Activated B cell treated with CpG ODN at 0.5 μM for 24 hours (primary cell): ENCODE results near the gene SLC4A5. TPM values are rescaled to one million over a fixed set of nuclear protein-coding genes. Genes with fewer than 3 reads are reported as not detected.

ENCODE experiments used
- ATAC-seq: fragments of 200-7000 bp; cut with Tn5 transposase; one replicate; pipeline ENCODE4 v1.10.0; 2021; ENCODE audit warnings: low read depth, mild to moderate bottlenecking, moderate library complexity
- CTCF ChIA-PET: fragments of 350-600 bp; sonication (Branson Sonifier 250); formaldehyde crosslinking; loops from one replicate; lab custom pipeline; 2021; ENCODE audit warnings: antibody characterized with exemption; lab: Charles Lee
- POLR2A ChIA-PET: fragments of 350-600 bp; sonication (Branson Sonifier 250); formaldehyde crosslinking; loops from one replicate; lab custom pipeline; 2021; ENCODE audit warnings: antibody characterized with exemption; lab: Charles Lee
- DNase-seq: peaks from one replicate; pipeline ENCODE4 v3.0.0; 2022
- H3K27ac Mint-ChIP-seq: one replicate; pipeline ENCODE4 v1.8.0; 2020; ENCODE audit warnings: mixed read lengths
- H3K27me3 Mint-ChIP-seq: one replicate; pipeline ENCODE4 v1.8.0; 2021; ENCODE audit warnings: mixed read lengths
- H3K36me3 Mint-ChIP-seq: one replicate; pipeline ENCODE4 v1.8.0; 2021; ENCODE audit warnings: low read depth, mixed read lengths
- H3K4me1 Mint-ChIP-seq: one replicate; pipeline ENCODE4 v1.8.0; 2021; ENCODE audit warnings: mixed read lengths
- H3K4me3 Mint-ChIP-seq: one replicate; pipeline ENCODE4 v1.8.0; 2020; ENCODE audit warnings: mild to moderate bottlenecking, mixed read lengths
- H3K9me3 Mint-ChIP-seq: one replicate; pipeline ENCODE4 v1.8.0; 2020; ENCODE audit warnings: mixed read lengths
- intact Hi-C: fragments of 100-400 bp; cut with micrococcal nuclease; formaldehyde crosslinking; loops from one replicate; pipeline ENCODE4 v1.15.1; 2024
- total RNA-seq: library from RNA; stranded (reverse); gene quantifications from 2 replicates; pipeline ENCODE4 v1.2.3, GENCODE V29; 2022
- TF ChIP-seq, protein P1 (sequence below): fragments of 200-600 bp; IDR thresholded peaks from one replicate; pipeline ENCODE4 v1.8.0; 2022; ENCODE audit warnings: antibody characterized with exemption, mild to moderate bottlenecking

The SLC4A5 gene
- total RNA-seq, 1 donor from 2014 or later: 5.9 TPM

DNA sequence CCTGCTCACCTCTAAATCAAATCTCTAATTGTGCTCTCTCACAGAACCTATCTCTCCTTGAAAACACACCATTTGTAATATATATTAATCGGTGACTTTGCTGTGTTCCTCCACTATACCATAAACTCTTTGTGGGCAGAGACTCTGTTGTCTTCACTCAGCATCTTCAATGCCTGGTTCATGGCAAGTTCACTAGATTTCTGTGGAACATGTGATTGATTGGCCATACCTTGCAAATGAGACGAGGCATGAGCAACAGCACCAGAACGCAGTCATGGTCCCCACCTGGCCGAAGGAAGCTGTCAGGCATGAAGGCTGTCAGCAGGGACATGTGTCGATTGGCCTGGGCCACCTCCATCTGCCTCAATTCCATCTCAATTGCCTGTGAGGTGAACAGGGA is 25.3 kb upstream of the SLC4A5 start:
- ChIA-PET CTCF (no interaction called here), POLR2A (no interaction called here)
- Mint-ChIP-seq H3K27ac (no peak overlapping the region), H3K4me3 (no peak overlapping the region), H3K9me3 (no peaks in the 10 kb centered on the region), H3K36me3 (peaks cover 94% of the 10 kb centered on the region), H3K27me3 (no peaks in the 10 kb centered on the region), H3K4me1 (no peaks in the 10 kb centered on the region)
- ATAC-seq (no peak), DNase-seq (no peak)
- intact Hi-C loops: no loop called here
- TF ChIP-seq, protein P1, sequence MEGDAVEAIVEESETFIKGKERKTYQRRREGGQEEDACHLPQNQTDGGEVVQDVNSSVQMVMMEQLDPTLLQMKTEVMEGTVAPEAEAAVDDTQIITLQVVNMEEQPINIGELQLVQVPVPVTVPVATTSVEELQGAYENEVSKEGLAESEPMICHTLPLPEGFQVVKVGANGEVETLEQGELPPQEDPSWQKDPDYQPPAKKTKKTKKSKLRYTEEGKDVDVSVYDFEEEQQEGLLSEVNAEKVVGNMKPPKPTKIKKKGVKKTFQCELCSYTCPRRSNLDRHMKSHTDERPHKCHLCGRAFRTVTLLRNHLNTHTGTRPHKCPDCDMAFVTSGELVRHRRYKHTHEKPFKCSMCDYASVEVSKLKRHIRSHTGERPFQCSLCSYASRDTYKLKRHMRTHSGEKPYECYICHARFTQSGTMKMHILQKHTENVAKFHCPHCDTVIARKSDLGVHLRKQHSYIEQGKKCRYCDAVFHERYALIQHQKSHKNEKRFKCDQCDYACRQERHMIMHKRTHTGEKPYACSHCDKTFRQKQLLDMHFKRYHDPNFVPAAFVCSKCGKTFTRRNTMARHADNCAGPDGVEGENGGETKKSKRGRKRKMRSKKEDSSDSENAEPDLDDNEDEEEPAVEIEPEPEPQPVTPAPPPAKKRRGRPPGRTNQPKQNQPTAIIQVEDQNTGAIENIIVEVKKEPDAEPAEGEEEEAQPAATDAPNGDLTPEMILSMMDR: no peak

DNA sequence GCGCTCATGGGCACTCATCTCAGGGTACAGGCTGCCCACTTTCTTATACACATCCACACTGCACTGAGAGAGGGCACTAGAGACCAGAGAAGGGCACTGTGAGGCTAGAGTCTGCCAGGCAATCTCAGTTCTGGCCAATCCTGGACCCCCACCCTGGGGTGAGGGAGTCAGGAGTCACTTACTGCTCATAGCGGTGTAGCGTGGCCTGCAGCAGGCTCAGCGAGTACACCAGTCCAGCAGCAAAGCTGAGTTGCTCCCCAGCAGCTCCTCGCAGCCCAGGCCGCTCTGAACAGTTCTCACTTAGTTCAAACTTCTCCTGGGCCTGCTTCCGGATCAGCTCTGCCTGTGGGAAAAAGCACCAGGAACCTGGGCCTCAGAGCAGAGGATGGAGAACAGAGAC is 24.6 kb upstream of the SLC4A5 start:
- ChIA-PET CTCF (no interaction called here), POLR2A (no interaction called here)
- Mint-ChIP-seq H3K9me3 (no peaks in the 10 kb centered on the region), H3K27ac (no peak overlapping the region), H3K4me3 (no peak overlapping the region), H3K4me1 (no peaks in the 10 kb centered on the region), H3K36me3 (peaks cover 97% of the 10 kb centered on the region), H3K27me3 (no peaks in the 10 kb centered on the region)
- ATAC-seq (no peak), DNase-seq (no peak)
- intact Hi-C loops: no loop called here
- TF ChIP-seq, protein P1: no peak

DNA sequence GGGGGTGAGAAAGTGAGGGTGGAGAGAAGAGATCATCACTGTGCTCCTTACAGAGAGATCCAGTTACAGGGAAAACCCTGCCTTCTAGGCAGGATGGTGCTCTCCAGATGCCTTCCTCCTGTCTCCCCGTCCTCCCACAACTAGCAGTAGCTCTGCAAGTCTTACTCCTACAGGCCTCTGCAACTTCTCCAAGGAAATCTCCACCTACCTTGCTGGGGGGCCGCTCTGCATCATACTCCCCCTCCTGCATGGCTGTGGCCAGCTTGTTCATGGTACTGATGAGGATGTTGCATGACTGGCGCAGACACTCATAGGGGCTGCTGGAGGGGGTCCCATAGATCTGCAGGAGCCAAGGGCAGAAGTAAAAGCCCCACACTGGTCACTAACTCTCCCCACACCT is 22.8 kb upstream of the SLC4A5 start:
- DNase-seq: no peak
- intact Hi-C loops: no loop called here
- no peak for ATAC-seq
- Mint-ChIP-seq H3K27me3 (no peaks in the 10 kb centered on the region), H3K4me1 (no peaks in the 10 kb centered on the region), H3K27ac (no peak overlapping the region), H3K36me3 (peaks cover 97% of the 10 kb centered on the region), H3K4me3 (no peak overlapping the region), H3K9me3 (no peaks in the 10 kb centered on the region)
- TF ChIP-seq, protein P1: no peak
- POLR2A ChIA-PET: no interaction called here
- CTCF ChIA-PET: no interaction called here

DNA sequence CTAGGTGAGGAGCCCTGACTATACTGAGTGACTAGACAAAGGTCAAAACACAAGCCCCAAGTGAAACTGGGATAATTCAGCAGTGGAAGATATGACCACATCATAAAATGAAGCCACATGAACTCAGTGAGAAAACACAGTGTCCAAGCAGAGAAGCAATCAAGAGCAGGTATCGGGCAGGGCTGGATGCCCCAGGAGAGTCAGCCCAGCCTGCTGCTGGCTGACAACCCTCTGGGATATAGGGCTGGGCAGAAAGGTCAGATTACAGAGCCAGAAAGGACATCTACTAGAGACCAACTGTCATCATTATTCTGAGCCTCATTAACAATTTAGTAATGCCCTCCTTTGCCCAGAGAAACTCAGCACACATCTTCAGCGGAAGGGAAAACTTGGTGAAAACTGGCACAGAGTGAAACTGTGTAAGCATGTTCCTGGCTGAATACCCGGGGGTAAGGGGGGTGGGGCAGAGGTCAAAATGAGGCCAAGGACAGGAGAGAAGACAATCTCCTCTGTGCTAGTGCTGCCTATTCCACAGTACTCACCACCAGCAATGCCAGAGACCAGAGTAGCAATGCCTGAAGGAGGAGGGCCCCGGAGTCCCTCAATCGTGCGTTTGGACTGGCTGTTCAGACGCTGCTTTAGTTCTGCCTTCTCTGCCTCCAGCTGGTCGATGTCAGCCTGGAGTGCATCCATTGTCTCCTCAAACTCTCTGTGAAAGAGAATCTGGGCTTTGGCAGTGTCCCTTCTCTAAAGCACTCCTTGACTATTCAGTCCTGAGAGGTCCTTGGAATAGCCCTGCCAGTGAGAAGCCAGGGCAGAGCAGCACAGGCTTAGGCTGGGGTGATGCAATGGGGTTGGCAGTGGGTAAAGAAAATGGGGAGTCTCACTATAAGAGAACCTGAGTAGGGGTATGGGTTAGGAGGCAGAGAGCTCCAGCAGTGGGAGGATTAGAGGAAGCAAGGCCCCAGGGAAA is 21.6 kb upstream of the SLC4A5 start:
- POLR2A ChIA-PET: no interaction called here
- CTCF ChIA-PET: no interaction called here
- H3K36me3 Mint-ChIP-seq: peaks cover 97% of the 10 kb centered on the region
- H3K9me3 Mint-ChIP-seq: no peaks in the 10 kb centered on the region
- no peak overlapping the region for H3K27ac Mint-ChIP-seq
- TF ChIP-seq, protein P1: no peak
- no peak overlapping the region for H3K4me3 Mint-ChIP-seq
- ATAC-seq (no peak), DNase-seq (no peak)
- intact Hi-C loops: no loop called here
- H3K27me3 Mint-ChIP-seq: no peaks in the 10 kb centered on the region
- H3K4me1 Mint-ChIP-seq: no peaks in the 10 kb centered on the region

DNA sequence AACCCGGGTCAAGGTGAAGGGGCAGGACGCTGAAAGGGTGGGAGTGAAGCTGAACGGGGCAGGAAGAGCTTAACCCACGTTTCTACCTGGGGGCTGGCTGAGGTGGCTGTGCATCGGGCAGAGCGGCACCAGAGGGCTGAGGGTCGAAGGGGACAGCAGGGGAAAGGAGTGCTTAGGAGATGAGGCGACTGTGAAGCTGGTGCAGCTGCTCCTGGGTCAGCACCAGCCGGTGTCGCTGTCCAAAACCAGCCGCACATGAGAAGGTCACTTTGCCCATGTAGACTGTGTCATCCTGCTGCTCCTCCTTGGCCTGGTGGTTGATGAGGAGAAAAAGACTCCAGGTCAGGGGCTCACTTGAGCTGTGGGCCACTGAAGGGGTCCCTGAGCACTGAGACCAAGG is 18.1 kb upstream of the SLC4A5 start:
- Mint-ChIP-seq H3K4me3 (no peak overlapping the region), H3K27ac (no peak overlapping the region), H3K9me3 (no peaks in the 10 kb centered on the region), H3K36me3 (peaks cover 93% of the 10 kb centered on the region), H3K4me1 (no peaks in the 10 kb centered on the region), H3K27me3 (no peaks in the 10 kb centered on the region)
- no peak for ATAC-seq
- ChIA-PET POLR2A (no interaction called here), CTCF (no interaction called here)
- TF ChIP-seq, protein P1: no peak
- DNase-seq: no peak
- intact Hi-C loops: no loop called here
